Measurements from ENCODE around the gene SPSB4. TPM values are rescaled to one million over a fixed set of nuclear protein-coding genes. Genes with fewer than 3 reads are reported as not detected.
A peak's percentile ranks its signal among the peaks of the same experiment; 100 is the strongest.

SPSB4 gene
- total RNA-seq, 1 donor from 2014 or later, result 0.26 TPM

GRCh38 chr3:141094790-141095545 is 43.8 kb downstream of the SPSB4 start:
- no peak for TF ChIP-seq CTCF (IDR thresholded peaks at IDR 0.05; ENCODE audit: insufficient read depth, low read length, severe bottlenecking)
- no peak overlapping the region for H3K4me3 ChIP-seq (ENCODE audit: low read depth, low read length)
- no peak for FAIRE-seq
- DNase-seq (ENCODE audit: low read depth), result no peak
- no peaks in the 10 kb centered on the region for H3K36me3 ChIP-seq (ENCODE audit: control insufficient read depth, insufficient read depth, low read length)
- no peaks in the 10 kb centered on the region for H3K27me3 ChIP-seq (ENCODE audit: control insufficient read depth, insufficient read depth, low read length)

GRCh38 chr3:141095546-141095937 is 44.4 kb downstream of the SPSB4 start:
- no peaks in the 10 kb centered on the region for H3K27me3 ChIP-seq (ENCODE audit: control insufficient read depth, insufficient read depth, low read length)
- no peak for TF ChIP-seq CTCF (IDR thresholded peaks at IDR 0.05; ENCODE audit: insufficient read depth, low read length, severe bottlenecking)
- DNase-seq (ENCODE audit: low read depth) (no peak), FAIRE-seq (no peak)
- no peaks in the 10 kb centered on the region for H3K36me3 ChIP-seq (ENCODE audit: control insufficient read depth, insufficient read depth, low read length)
- H3K4me3 ChIP-seq (ENCODE audit: low read depth, low read length), result no peak overlapping the region

GRCh38 chr3:141096164-141096563 is 45.0 kb downstream of the SPSB4 start:
- no peak for FAIRE-seq
- no peak for DNase-seq (ENCODE audit: low read depth)
- no peak for TF ChIP-seq CTCF (IDR thresholded peaks at IDR 0.05; ENCODE audit: insufficient read depth, low read length, severe bottlenecking)
- Histone ChIP-seq H3K4me3 (ENCODE audit: low read depth, low read length) (no peak overlapping the region), H3K36me3 (ENCODE audit: control insufficient read depth, insufficient read depth, low read length) (no peaks in the 10 kb centered on the region), H3K27me3 (ENCODE audit: control insufficient read depth, insufficient read depth, low read length) (no peaks in the 10 kb centered on the region)

DNA sequence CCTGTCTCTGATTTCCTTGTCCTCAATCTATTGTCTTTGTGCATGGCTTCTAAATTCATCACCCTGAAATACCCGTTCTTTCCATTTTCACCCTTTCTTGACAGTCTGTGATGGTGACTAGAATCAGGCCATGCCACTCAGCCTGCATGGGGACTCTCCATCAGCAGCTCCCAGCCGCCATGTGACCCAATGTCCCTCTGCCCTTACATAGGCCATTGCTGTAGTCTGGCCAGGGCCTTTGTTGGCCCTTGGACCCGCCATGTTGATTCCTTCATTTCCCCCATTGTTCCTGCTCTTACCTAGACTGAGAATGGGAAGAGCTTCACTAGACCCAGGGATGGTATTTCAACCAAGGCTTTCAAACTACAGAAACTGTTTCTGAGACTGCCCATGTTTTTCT is 45.8 kb downstream of the SPSB4 start:
- no peak for FAIRE-seq
- TF ChIP-seq CTCF (IDR thresholded peaks at IDR 0.05; ENCODE audit: insufficient read depth, low read length, severe bottlenecking), result no peak
- peaks cover 2% of the 10 kb centered on the region for H3K27me3 ChIP-seq (ENCODE audit: control insufficient read depth, insufficient read depth, low read length)
- DNase-seq (ENCODE audit: low read depth), result no peak
- H3K36me3 ChIP-seq (ENCODE audit: control insufficient read depth, insufficient read depth, low read length), result no peaks in the 10 kb centered on the region
- no peak overlapping the region for H3K4me3 ChIP-seq (ENCODE audit: low read depth, low read length)

DNA sequence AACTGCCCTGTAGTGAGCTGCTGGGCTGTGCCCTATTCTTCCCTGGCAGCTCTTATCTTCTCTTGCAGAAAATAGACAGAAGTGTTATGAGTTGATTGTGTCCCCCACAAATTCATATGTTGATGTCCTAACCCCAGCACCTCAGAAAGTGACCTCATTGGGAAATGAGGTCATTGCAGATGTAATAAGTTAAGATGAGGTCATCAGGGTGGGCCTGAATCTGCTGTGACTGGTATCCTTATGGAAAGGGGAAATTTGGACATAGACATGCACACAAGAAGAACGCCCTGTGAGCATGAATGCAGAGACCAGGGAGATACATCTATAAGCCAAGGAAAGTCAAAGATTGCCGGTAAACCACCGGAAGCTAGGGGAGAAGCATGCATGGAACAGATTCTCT is 49.0 kb downstream of the SPSB4 start:
- no peak for TF ChIP-seq CTCF (IDR thresholded peaks at IDR 0.05; ENCODE audit: insufficient read depth, low read length, severe bottlenecking)
- peak; percentile 60 for FAIRE-seq

More for the DNA sequence above, 49.0 kb downstream of the SPSB4 start:
- Histone ChIP-seq H3K36me3 (ENCODE audit: control insufficient read depth, insufficient read depth, low read length) (no peaks in the 10 kb centered on the region), H3K4me3 (ENCODE audit: low read depth, low read length) (no peak overlapping the region), H3K27me3 (ENCODE audit: control insufficient read depth, insufficient read depth, low read length) (peaks cover 2% of the 10 kb centered on the region)
- no peak for DNase-seq (ENCODE audit: low read depth)
